ENCODE measurements around the gene MTCP1.

DNA sequence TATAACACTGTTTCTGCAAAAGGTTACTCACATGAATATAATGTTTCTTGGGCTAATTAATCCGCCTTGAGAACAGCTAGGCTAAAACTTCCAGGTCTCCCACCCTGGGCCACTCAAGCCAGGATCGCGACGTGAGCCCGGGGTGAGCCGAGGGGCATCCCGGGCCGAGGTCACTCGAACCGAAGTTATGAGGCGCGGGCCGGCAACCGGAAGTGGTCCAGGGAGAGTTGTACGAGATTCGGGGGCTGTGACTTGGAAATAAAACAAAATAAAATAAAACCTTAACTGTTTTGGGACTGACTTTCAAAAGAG is 317 bp downstream of the MTCP1 start:
- TF ChIP-seq, protein P1, sequence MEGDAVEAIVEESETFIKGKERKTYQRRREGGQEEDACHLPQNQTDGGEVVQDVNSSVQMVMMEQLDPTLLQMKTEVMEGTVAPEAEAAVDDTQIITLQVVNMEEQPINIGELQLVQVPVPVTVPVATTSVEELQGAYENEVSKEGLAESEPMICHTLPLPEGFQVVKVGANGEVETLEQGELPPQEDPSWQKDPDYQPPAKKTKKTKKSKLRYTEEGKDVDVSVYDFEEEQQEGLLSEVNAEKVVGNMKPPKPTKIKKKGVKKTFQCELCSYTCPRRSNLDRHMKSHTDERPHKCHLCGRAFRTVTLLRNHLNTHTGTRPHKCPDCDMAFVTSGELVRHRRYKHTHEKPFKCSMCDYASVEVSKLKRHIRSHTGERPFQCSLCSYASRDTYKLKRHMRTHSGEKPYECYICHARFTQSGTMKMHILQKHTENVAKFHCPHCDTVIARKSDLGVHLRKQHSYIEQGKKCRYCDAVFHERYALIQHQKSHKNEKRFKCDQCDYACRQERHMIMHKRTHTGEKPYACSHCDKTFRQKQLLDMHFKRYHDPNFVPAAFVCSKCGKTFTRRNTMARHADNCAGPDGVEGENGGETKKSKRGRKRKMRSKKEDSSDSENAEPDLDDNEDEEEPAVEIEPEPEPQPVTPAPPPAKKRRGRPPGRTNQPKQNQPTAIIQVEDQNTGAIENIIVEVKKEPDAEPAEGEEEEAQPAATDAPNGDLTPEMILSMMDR (IDR thresholded peaks at IDR 0.05; ENCODE audit: low read depth, low read length, poor library complexity, severe bottlenecking): no peak
- TF ChIP-seq EZH2phosphoT487 (IDR thresholded peaks at IDR 0.05; ENCODE audit: borderline replicate concordance, low read length): no peak
